VCaP (cell line): ENCODE data around the gene DCAF7.
A peak's percentile ranks its signal among the peaks of the same experiment; 100 is the strongest.

Experiments
- H3K27ac ChIP-seq: fragments of 450-650 bp; 2 replicates; pipeline ENCODE4 v1.5.1; 2017
- CTCF ChIP-seq: fragments of 450-650 bp; conservative IDR thresholded peaks from 2 replicates; pipeline ENCODE4 v1.5.1; 2017; ENCODE audit warnings: mild to moderate bottlenecking, moderate library complexity

The DCAF7 gene

GRCh38 chr17:63563339-63563738 lies 13.1 kb downstream of the DCAF7 start:
- no peak for TF ChIP-seq CTCF

GRCh38 chr17:63564562-63564961 lies 14.3 kb downstream of the DCAF7 start:
- no peak for TF ChIP-seq CTCF
- no peak overlapping the region for H3K27ac ChIP-seq

More at GRCh38 chr17:63563339-63563738, 13.1 kb downstream of the DCAF7 start:
- H3K27ac ChIP-seq, result no peak overlapping the region

GRCh38 chr17:63567229-63567628 lies 17.0 kb downstream of the DCAF7 start:
- H3K27ac ChIP-seq, result no peak overlapping the region
- no peak for TF ChIP-seq CTCF

- no peak for TF ChIP-seq CTCF
- 0 out of 2 replicates have a peak overlapping the region, but pooled peaks have one; percentile 15 for H3K27ac ChIP-seq
These were observed 18.3 kb downstream of the DCAF7 start for GRCh38 chr17:63568563-63568962.

- no peak for TF ChIP-seq CTCF
- no peak overlapping the region for H3K27ac ChIP-seq
These were observed 21.5 kb downstream of the DCAF7 start for GRCh38 chr17:63571632-63572310.

GRCh38 chr17:63573634-63574033 lies 23.4 kb downstream of the DCAF7 start:
- H3K27ac ChIP-seq, result no peak overlapping the region
- peak; percentile 77 for TF ChIP-seq CTCF

GRCh38 chr17:63578027-63578768 lies 27.9 kb downstream of the DCAF7 start:
- peak overlapping the region; percentile 3; the same call in 1 of the 2 replicates for H3K27ac ChIP-seq
- no peak for TF ChIP-seq CTCF
